ENCODE measurements around the gene NAA35. TPM values are rescaled to one million over a fixed set of nuclear protein-coding genes. Genes with fewer than 3 reads are reported as not detected.

Gene NAA35
- polyA plus RNA-seq, 5 donors: 22.4 to 34.0 (median 30.8) TPM

GRCh38 chr9:86062845-86063693 is 122.1 kb downstream of the NAA35 start:
- no peak for DNase-seq

- no peak for DNase-seq
Measured at GRCh38 chr9:86064220-86064619, 123.3 kb downstream of the NAA35 start.

GRCh38 chr9:86069206-86069869 is 128.4 kb downstream of the NAA35 start:
- DNase-seq: no peak

Other genes with a start within 250 kb of the NAA35 start
- 10 to 100 TPM; 17.1 to 34.1 (median 27.9) TPM for gene AGTPBP1, start 199.2 kb upstream of the NAA35 start, polyA plus RNA-seq (ENCODE audit: insufficient read depth in 1 of 5, insufficient read length in 5 of 5, low replicate concordance in 1 of 5)
- 100 to 1,000 TPM in 4 of 5 donors, 10 to 100 TPM in 1; 92.3 to 116 (median 107) TPM for gene GOLM1, start 158.4 kb downstream of the NAA35 start, polyA plus RNA-seq (ENCODE audit: insufficient read depth in 1 of 5, insufficient read length in 5 of 5, low replicate concordance in 1 of 5)

All from right lung (tissue), 5 donors.